HepG2 (cell line): ENCODE data around the gene IHH. TPM values are rescaled to one million over a fixed set of nuclear protein-coding genes. Genes with fewer than 3 reads are reported as not detected.

ENCODE experiments used
- ATAC-seq: fragments of 200-7000 bp; cut with Tn5 transposase; 3 replicates; pipeline ENCODE4 v1.9.1; 2020; ENCODE audit warnings: mild to moderate bottlenecking, moderate library complexity
- BruUV-seq: library from RNA; stranded (reverse); fragments of 400-500 nt; replicated peaks from 2 replicates; lab custom pipeline; 2021; lab: Mats Ljungman, UMichigan
- CTCF ChIA-PET: fragments of 300-600 bp; formaldehyde crosslinking; extraction: SDS; loops from one replicate; lab custom pipeline; 2021; ENCODE audit warnings: low total read pairs, inconsistent platforms, low intra/inter-chr PET ratio; lab: Yijun Ruan, JAX
- POLR2A ChIA-PET: fragments of 350-600 bp; sonication (Branson Sonifier 250); formaldehyde crosslinking; loops from one replicate; lab custom pipeline; 2020; ENCODE audit warnings: antibody characterized with exemption, inconsistent platforms; lab: Yijun Ruan, JAX
- DNase-seq: peaks from one replicate; pipeline ENCODE4 v3.0.0-alpha.2; 2015; ENCODE audit warnings: low spot score
- FAIRE-seq: peaks from 3 replicates; lab custom pipeline; 2011; peaks lifted over from hg19 to GRCh38; lab: Jason Lieb, UNC
- H2AFZ ChIP-seq: one replicate; pipeline ENCODE4 v1.6.1; 2011; ENCODE audit warnings: low read length, inconsistent platforms
- H3K27ac ChIP-seq: fragments of 300-600 bp; 3 replicates; pipeline ENCODE4 v1.8.0; 2011; ENCODE audit warnings: mixed run types, mild to moderate bottlenecking, mixed read lengths, low read length, inconsistent platforms; ENCODE audit not compliant: insufficient read depth; ENCODE audit errors: extremely low read length
- H3K27me3 ChIP-seq, 2 experiments: fragments of 200-600 bp in 1 of 2; 2 replicates in 1 of 2; 3 replicates in 1 of 2; pipeline versions ENCODE4 v1.6.0 to v1.8.0; 2011; ENCODE audit warnings: low read length in 2 of 2, mild to moderate bottlenecking in 2 of 2, moderate library complexity in 2 of 2, inconsistent platforms in 1 of 2; ENCODE audit not compliant: insufficient read depth in 2 of 2, control insufficient read depth in 1 of 2
- H3K36me3 ChIP-seq, 2 experiments: fragments of 200-600 bp in 1 of 2; replicated peaks in 1 of 2; 2 replicates in 1 of 2; 3 replicates in 1 of 2; pipeline versions ENCODE4 v1.5.1 to v1.8.0; 2011; ENCODE audit warnings: low read length in 2 of 2, inconsistent platforms in 1 of 2; ENCODE audit not compliant: insufficient read depth in 2 of 2, control insufficient read depth in 1 of 2
- H3K4me1 ChIP-seq: 2 replicates; pipeline ENCODE4 v1.5.1; 2012; ENCODE audit warnings: low read length, inconsistent platforms; ENCODE audit not compliant: insufficient read depth
- H3K4me2 ChIP-seq: 2 replicates; pipeline ENCODE4 v1.6.0; 2011; ENCODE audit warnings: low read depth, low read length, inconsistent platforms
- H3K4me3 ChIP-seq, 3 experiments: fragments of 200-600 bp in 1 of 3; sonication (generic), shearing (Covaris generic) in 1 of 3; replicated peaks in 1 of 3; 2 replicates each; pipeline ENCODE4 v1.5.1; 2011 to 2016; ENCODE audit warnings: low read length in 3 of 3, inconsistent platforms in 2 of 3, low read depth in 2 of 3, mild to moderate bottlenecking in 2 of 3, control low read depth in 1 of 3, mixed read lengths in 1 of 3; ENCODE audit not compliant: insufficient read depth in 1 of 3
- H3K79me2 ChIP-seq: one replicate; pipeline ENCODE4 v1.6.1; 2011; ENCODE audit warnings: low read length, inconsistent platforms; ENCODE audit not compliant: insufficient read depth
- H3K9ac ChIP-seq: 2 replicates; pipeline ENCODE4 v1.6.0; 2011; ENCODE audit warnings: mild to moderate bottlenecking, low read depth, low read length, inconsistent platforms; ENCODE audit not compliant: insufficient read depth
- H3K9me3 ChIP-seq: 2 replicates; pipeline ENCODE4 v1.5.1; 2012; ENCODE audit warnings: mild to moderate bottlenecking, low read length
- H4K20me1 ChIP-seq: 2 replicates; pipeline ENCODE4 v1.6.0; 2011; ENCODE audit warnings: inconsistent platforms, mild to moderate bottlenecking, low read length, moderate library complexity; ENCODE audit not compliant: insufficient read depth
- NONO ChIP-seq, 2 experiments: fragments of 450-650 bp in 1 of 2; sonication (generic) in 1 of 2; formaldehyde crosslinking in 1 of 2; IDR thresholded peaks in 1 of 2; conservative IDR thresholded peaks in 1 of 2; 2 replicates each; pipeline versions ENCODE4 v1.6.1 to v1.8.0; 2017 to 2022; ENCODE audit warnings: mild to moderate bottlenecking in 1 of 2, missing genetic modification reagents in 1 of 2, moderate library complexity in 1 of 2
- SOX5 ChIP-seq: IDR thresholded peaks from 2 replicates; pipeline ENCODE4 v1.6.1; 2016; ENCODE audit warnings: borderline replicate concordance
- ZBTB7A ChIP-seq: sonication (generic); formaldehyde crosslinking; IDR thresholded peaks from 2 replicates; pipeline ENCODE4 v1.8.0; 2022; ENCODE audit warnings: mild to moderate bottlenecking, missing genetic modification reagents
- ZFP90 ChIP-seq: sonication (generic); formaldehyde crosslinking; IDR thresholded peaks from 2 replicates; pipeline ENCODE4 v1.8.0; 2022; ENCODE audit warnings: missing genetic modification reagents, mild to moderate bottlenecking, inconsistent platforms, borderline replicate concordance
- ZNF24 ChIP-seq: fragments of 450-650 bp; IDR thresholded peaks from 2 replicates; pipeline ENCODE4 v1.6.1; 2017; ENCODE audit warnings: antibody characterized with exemption, mild to moderate bottlenecking
- ZNF672 ChIP-seq: sonication (generic); formaldehyde crosslinking; IDR thresholded peaks from 2 replicates; pipeline ENCODE4 v1.8.1; 2022; ENCODE audit warnings: missing genetic modification reagents
- ZNF878 ChIP-seq: sonication (generic); formaldehyde crosslinking; IDR thresholded peaks from 2 replicates; pipeline ENCODE4 v1.8.1; 2023; ENCODE audit warnings: mild to moderate bottlenecking, missing genetic modification reagents, moderate library complexity
- WGBS: methylation state at CpG from one replicate; pipeline ENCODE4 v1.1.6; 2017; ENCODE audit warnings: low lambda C conversion rate; 5-methylcytosine and 5-hydroxymethylcytosine counted together
- in situ Hi-C: cut with HindIII; loops from 2 replicates; pipeline ENCODE4 v1.10.0; 2017; ENCODE audit warnings: low pct_unique_long_range_greater_than_20kb; ENCODE audit not compliant: extremely low pct_ligation_motif_present
- intact Hi-C: fragments of 100-400 bp; cut with micrococcal nuclease; formaldehyde crosslinking; loops from one replicate; pipeline ENCODE4 v1.10.0; 2022; ENCODE audit not compliant: unreplicated experiment
- polyA plus RNA-seq, 8 experiments: library from polyadenylated mRNA; depleted of rRNA in 3 of 8; stranded (reverse) in 7 of 8; unstranded in 1 of 8; fragments of >200 nt; fragmentation: Illumina TruSeq in 4 of 8; extraction: Trizol in 4 of 8; gene quantifications; 2 replicates each; pipeline versions ENCODE4 v1.2.1 to v1.2.3, GENCODE V29; 2011 to 2016; ENCODE audit warnings: low read depth in 4 of 8, missing spikeins in 1 of 8, mixed read lengths in 1 of 8; ENCODE audit not compliant: insufficient read depth in 1 of 8
- total RNA-seq, 5 experiments: library from RNA; depleted of rRNA; stranded (reverse); fragments of >200 nt; fragmentation: Illumina TruSeq; extraction: Trizol; gene quantifications; 2 replicates each; pipeline ENCODE4 v1.2.3, GENCODE V29; 2016; ENCODE audit warnings: low read depth in 1 of 5
- TF ChIP-seq, protein P1 (sequence below): sonication (generic); formaldehyde crosslinking; IDR thresholded peaks from 2 replicates; pipeline ENCODE4 v1.8.1; 2023; ENCODE audit warnings: mild to moderate bottlenecking, missing genetic modification reagents
- TF ChIP-seq, protein P2 (sequence below): sonication (generic); formaldehyde crosslinking; IDR thresholded peaks from 2 replicates; pipeline ENCODE4 v1.8.0; 2023; ENCODE audit warnings: mild to moderate bottlenecking, missing genetic modification reagents
- TF ChIP-seq, protein P3 (sequence below): fragments of 450-650 bp; IDR thresholded peaks from 2 replicates; pipeline ENCODE4 v1.6.1; 2017; ENCODE audit warnings: mild to moderate bottlenecking
- TF ChIP-seq, protein P4 (sequence below): sonication (generic); formaldehyde crosslinking; IDR thresholded peaks from 2 replicates; pipeline ENCODE4 v1.5.0; 2020; ENCODE audit warnings: mild to moderate bottlenecking, missing genetic modification reagents
- TF ChIP-seq, protein P5 (sequence below): sonication (generic); formaldehyde crosslinking; IDR thresholded peaks from 2 replicates; pipeline ENCODE4 v1.4.0; 2020; ENCODE audit warnings: missing genetic modification reagents, borderline replicate concordance
- TF ChIP-seq, protein P6 (sequence below): sonication (generic); formaldehyde crosslinking; IDR thresholded peaks from 2 replicates; pipeline ENCODE4 v1.8.1; 2023; ENCODE audit warnings: mild to moderate bottlenecking, missing genetic modification reagents, borderline replicate concordance

The IHH gene
- total and polyA plus RNA-seq, 2 of the 13 experiments (the other 11 are each of a cell fraction or from before 2014, with no cell fraction given) = 0.42 TPM; not detected in 1

DNA sequence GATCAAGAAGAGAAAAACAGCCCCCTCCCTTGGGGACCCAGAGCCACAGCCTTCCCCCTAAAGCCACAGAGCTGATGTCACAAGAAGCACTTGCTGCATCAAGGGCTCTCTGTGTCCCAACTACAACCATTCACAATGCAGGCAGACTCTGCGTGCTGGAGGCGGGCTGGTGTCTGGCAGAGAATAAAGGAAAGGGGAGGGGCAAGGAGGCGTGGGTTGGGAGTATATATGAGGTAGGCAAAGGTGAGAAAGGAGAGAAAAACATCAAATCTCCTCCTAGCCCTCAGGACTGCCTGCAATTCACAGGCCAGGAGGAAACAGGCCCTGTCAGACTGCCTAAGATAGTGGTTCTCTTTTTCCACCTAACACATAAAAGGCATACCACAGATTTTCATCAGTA, 48.8 kb upstream of the IHH start (continued):
- TF ChIP-seq, protein P1, sequence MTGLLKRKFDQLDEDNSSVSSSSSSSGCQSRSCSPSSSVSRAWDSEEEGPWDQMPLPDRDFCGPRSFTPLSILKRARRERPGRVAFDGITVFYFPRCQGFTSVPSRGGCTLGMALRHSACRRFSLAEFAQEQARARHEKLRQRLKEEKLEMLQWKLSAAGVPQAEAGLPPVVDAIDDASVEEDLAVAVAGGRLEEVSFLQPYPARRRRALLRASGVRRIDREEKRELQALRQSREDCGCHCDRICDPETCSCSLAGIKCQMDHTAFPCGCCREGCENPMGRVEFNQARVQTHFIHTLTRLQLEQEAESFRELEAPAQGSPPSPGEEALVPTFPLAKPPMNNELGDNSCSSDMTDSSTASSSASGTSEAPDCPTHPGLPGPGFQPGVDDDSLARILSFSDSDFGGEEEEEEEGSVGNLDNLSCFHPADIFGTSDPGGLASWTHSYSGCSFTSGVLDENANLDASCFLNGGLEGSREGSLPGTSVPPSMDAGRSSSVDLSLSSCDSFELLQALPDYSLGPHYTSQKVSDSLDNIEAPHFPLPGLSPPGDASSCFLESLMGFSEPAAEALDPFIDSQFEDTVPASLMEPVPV = no peak
- TF ChIP-seq, protein P2, sequence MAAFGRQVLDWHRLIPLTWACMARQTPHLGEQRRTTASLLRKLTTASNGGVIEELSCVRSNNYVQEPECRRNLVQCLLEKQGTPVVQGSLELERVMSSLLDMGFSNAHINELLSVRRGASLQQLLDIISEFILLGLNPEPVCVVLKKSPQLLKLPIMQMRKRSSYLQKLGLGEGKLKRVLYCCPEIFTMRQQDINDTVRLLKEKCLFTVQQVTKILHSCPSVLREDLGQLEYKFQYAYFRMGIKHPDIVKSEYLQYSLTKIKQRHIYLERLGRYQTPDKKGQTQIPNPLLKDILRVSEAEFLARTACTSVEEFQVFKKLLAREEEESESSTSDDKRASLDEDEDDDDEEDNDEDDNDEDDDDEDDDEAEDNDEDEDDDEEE = no peak
- TF ChIP-seq ZFP90 (CRISPR knock-in tag) (no peak), ZBTB7A (CRISPR knock-in tag) (no peak), SOX5 (no peak)
- TF ChIP-seq, protein P3, sequence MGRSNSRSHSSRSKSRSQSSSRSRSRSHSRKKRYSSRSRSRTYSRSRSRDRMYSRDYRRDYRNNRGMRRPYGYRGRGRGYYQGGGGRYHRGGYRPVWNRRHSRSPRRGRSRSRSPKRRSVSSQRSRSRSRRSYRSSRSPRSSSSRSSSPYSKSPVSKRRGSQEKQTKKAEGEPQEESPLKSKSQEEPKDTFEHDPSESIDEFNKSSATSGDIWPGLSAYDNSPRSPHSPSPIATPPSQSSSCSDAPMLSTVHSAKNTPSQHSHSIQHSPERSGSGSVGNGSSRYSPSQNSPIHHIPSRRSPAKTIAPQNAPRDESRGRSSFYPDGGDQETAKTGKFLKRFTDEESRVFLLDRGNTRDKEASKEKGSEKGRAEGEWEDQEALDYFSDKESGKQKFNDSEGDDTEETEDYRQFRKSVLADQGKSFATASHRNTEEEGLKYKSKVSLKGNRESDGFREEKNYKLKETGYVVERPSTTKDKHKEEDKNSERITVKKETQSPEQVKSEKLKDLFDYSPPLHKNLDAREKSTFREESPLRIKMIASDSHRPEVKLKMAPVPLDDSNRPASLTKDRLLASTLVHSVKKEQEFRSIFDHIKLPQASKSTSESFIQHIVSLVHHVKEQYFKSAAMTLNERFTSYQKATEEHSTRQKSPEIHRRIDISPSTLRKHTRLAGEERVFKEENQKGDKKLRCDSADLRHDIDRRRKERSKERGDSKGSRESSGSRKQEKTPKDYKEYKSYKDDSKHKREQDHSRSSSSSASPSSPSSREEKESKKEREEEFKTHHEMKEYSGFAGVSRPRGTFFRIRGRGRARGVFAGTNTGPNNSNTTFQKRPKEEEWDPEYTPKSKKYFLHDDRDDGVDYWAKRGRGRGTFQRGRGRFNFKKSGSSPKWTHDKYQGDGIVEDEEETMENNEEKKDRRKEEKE = no peak
- TF ChIP-seq, all 625 proteins: peak for 0

DNA sequence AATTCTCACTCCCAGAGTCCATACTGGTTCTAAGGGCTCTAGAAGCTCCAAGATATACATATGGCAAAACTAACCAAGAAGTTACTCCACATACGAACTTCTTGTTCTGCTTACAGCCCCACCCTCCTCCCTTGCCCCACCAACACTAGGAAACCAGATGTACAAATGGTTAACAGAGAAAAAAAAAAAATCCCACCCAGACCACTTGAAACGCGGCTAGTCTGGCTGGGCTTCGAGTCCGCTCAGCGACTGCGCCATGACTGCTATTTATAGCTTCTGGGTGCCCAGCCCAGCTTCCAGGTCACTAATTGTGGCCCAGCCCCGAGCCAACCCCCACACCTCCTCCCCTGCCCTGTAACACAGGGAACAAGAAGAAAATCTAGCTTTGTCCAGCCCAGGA, 47.0 kb upstream of the IHH start:
- no peak for FAIRE-seq
- Histone ChIP-seq H3K9me3 (no peaks in the 10 kb centered on the region), H3K4me1 (peaks cover 72% of the 10 kb centered on the region), H3K9ac (no peak overlapping the region), H3K36me3 (no peaks in the 10 kb centered on the region), H3K27ac (no peak overlapping the region), H3K79me2 (no peaks in the 10 kb centered on the region), H3K27me3 (no peaks in the 10 kb centered on the region), H3K4me3 (no peak overlapping the region), H3K4me2 (no peak overlapping the region), H2AFZ (no peak overlapping the region), H4K20me1 (no peaks in the 10 kb centered on the region)
- WGBS = 91% methylated on average over 8 of the region's 8 CpGs
- ATAC-seq = no peak
- ChIA-PET POLR2A (no interaction called here), CTCF (no interaction called here)
- intact Hi-C loops (no loop called here), in situ Hi-C loops (no loop called here)
- BruUV-seq = no TSS peak
- DNase-seq = no peak
- TF ChIP-seq, protein P4, sequence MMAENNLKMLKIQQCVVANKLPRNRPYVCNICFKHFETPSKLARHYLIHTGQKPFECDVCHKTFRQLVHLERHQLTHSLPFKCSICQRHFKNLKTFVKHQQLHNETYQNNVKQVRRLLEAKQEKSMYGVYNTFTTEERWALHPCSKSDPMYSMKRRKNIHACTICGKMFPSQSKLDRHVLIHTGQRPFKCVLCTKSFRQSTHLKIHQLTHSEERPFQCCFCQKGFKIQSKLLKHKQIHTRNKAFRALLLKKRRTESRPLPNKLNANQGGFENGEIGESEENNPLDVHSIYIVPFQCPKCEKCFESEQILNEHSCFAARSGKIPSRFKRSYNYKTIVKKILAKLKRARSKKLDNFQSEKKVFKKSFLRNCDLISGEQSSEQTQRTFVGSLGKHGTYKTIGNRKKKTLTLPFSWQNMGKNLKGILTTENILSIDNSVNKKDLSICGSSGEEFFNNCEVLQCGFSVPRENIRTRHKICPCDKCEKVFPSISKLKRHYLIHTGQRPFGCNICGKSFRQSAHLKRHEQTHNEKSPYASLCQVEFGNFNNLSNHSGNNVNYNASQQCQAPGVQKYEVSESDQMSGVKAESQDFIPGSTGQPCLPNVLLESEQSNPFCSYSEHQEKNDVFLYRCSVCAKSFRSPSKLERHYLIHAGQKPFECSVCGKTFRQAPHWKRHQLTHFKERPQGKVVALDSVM = no peak
- TF ChIP-seq, protein P5, sequence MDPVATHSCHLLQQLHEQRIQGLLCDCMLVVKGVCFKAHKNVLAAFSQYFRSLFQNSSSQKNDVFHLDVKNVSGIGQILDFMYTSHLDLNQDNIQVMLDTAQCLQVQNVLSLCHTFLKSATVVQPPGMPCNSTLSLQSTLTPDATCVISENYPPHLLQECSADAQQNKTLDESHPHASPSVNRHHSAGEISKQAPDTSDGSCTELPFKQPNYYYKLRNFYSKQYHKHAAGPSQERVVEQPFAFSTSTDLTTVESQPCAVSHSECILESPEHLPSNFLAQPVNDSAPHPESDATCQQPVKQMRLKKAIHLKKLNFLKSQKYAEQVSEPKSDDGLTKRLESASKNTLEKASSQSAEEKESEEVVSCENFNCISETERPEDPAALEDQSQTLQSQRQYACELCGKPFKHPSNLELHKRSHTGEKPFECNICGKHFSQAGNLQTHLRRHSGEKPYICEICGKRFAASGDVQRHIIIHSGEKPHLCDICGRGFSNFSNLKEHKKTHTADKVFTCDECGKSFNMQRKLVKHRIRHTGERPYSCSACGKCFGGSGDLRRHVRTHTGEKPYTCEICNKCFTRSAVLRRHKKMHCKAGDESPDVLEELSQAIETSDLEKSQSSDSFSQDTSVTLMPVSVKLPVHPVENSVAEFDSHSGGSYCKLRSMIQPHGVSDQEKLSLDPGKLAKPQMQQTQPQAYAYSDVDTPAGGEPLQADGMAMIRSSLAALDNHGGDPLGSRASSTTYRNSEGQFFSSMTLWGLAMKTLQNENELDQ (CRISPR knock-in tag) = no peak
- TF ChIP-seq ZNF672 (CRISPR knock-in tag) (no peak), NONO (IDR thresholded peaks at IDR 0.05) (no peak), NONO (CRISPR knock-in tag; conservative IDR thresholded peaks at IDR 0.05) (no peak), ZNF24 (no peak), ZNF878 (no peak)
- TF ChIP-seq, protein P6, sequence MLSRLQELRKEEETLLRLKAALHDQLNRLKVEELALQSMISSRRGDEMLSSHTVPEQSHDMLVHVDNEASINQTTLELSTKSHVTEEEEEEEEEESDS (CRISPR knock-in tag) = no peak
